Superior temporal gyrus (tissue), 1 donor: ENCODE measurements around the gene SNRPB.

Source experiments
- DNase-seq: peaks from one replicate; pipeline ENCODE4 v3.0.0-alpha.2; 2016; ENCODE audit errors: extremely low spot score

The SNRPB gene

GRCh38 chr20:2475850-2476741, 5.5 kb upstream of the SNRPB start:
- no peak for DNase-seq

- DNase-seq: no peak
Observed at GRCh38 chr20:2473516-2473915, 2.9 kb upstream of the SNRPB start.

GRCh38 chr20:2469991-2470422, 582 bp downstream of the SNRPB start:
- no peak for DNase-seq

- DNase-seq: no peak
Observed at GRCh38 chr20:2468581-2469407, 1.8 kb downstream of the SNRPB start.

- no peak for DNase-seq
Observed at GRCh38 chr20:2467412-2467811, 3.2 kb downstream of the SNRPB start.

- DNase-seq: no peak
Observed at GRCh38 chr20:2465100-2465499, 5.5 kb downstream of the SNRPB start.

- no peak for DNase-seq
Observed at GRCh38 chr20:2463616-2464365, 6.8 kb downstream of the SNRPB start.

- no peak for DNase-seq
Observed at GRCh38 chr20:2462484-2462883, 8.1 kb downstream of the SNRPB start.

GRCh38 chr20:2460752-2461424, 9.7 kb downstream of the SNRPB start:
- DNase-seq: no peak

- no peak for DNase-seq
Observed at GRCh38 chr20:2459981-2460751, 10.4 kb downstream of the SNRPB start.

GRCh38 chr20:2458919-2459499, 11.6 kb downstream of the SNRPB start:
- no peak for DNase-seq

- DNase-seq: no peak
Observed at GRCh38 chr20:2455771-2456497, 14.7 kb downstream of the SNRPB start.

- DNase-seq: no peak
Observed at GRCh38 chr20:2453792-2454191, 16.8 kb downstream of the SNRPB start.

GRCh38 chr20:2451939-2452732, 18.5 kb downstream of the SNRPB start:
- peak; percentile 86 for DNase-seq

GRCh38 chr20:2451422-2451821, 19.2 kb downstream of the SNRPB start:
- no peak for DNase-seq

- DNase-seq: no peak
Observed at GRCh38 chr20:2449386-2449785, 21.2 kb downstream of the SNRPB start.

- no peak for DNase-seq
Observed at GRCh38 chr20:2446845-2447244, 23.7 kb downstream of the SNRPB start.

- DNase-seq: no peak
Observed at GRCh38 chr20:2431185-2431584, 39.4 kb downstream of the SNRPB start.

GRCh38 chr20:2430538-2430937, 40.1 kb downstream of the SNRPB start:
- DNase-seq: no peak
